Immature natural killer cell (primary cell): Measurements from ENCODE around the gene EMC8. TPM values are rescaled to one million over a fixed set of nuclear protein-coding genes. Genes with fewer than 3 reads are reported as not detected.
"Not testable (repeated sequence)": the region's sequence is repeated elsewhere in the genome, so short reads cannot be mapped to it uniquely, and the experiment has no call there.

Experiments
- DNase-seq, 3 donors: peaks; one replicate each; pipeline ENCODE4 v3.0.0; 2022; ENCODE audit warnings: mixed read lengths in 1 of 3
- H3K27ac Mint-ChIP-seq, 6 donors: one replicate each; pipeline ENCODE4 v1.8.0; 2020; ENCODE audit warnings: mixed read lengths in 6 of 6, mild to moderate bottlenecking in 5 of 6, inconsistent platforms in 4 of 6, moderate library complexity in 3 of 6
- H3K27me3 Mint-ChIP-seq, 3 donors: one replicate each; pipeline ENCODE4 v1.8.0; 2020 to 2021; ENCODE audit warnings: low read depth in 3 of 3, mild to moderate bottlenecking in 3 of 3, mixed read lengths in 3 of 3, moderate library complexity in 3 of 3, inconsistent platforms in 1 of 3
- H3K36me3 Mint-ChIP-seq, 3 donors: one replicate each; pipeline ENCODE4 v1.8.0; 2020; ENCODE audit warnings: mixed read lengths in 3 of 3, inconsistent platforms in 2 of 3, mild to moderate bottlenecking in 2 of 3
- H3K4me1 Mint-ChIP-seq, 2 donors: one replicate each; pipeline ENCODE4 v1.8.0; 2020; ENCODE audit warnings: inconsistent platforms in 2 of 2, mild to moderate bottlenecking in 2 of 2, mixed read lengths in 2 of 2, moderate library complexity in 1 of 2
- H3K4me3 Mint-ChIP-seq, 5 donors: one replicate each; pipeline ENCODE4 v1.8.0; 2020; ENCODE audit warnings: mild to moderate bottlenecking in 5 of 5, mixed read lengths in 5 of 5, inconsistent platforms in 3 of 5, moderate library complexity in 3 of 5
- H3K9me3 Mint-ChIP-seq, 6 donors: one replicate each; pipeline ENCODE4 v1.8.0; 2020; ENCODE audit warnings: mild to moderate bottlenecking in 6 of 6, mixed read lengths in 6 of 6, inconsistent platforms in 4 of 6, moderate library complexity in 3 of 6
- polyA plus RNA-seq, 3 donors: library from polyadenylated mRNA; unstranded; fragments of 300-500 nt; fragmentation: Illumina TruSeq; gene quantifications; one replicate each; pipeline ENCODE4 v1.2.3, GENCODE V29; 2021

Gene EMC8
- polyA plus RNA-seq, 3 donors from 2014 or later = 25.4 to 34.6 (median 26.1) TPM

GRCh38 chr16:85816159-85816558 lies 16.8 kb upstream of the EMC8 start:
- no peak for DNase-seq
- Mint-ChIP-seq H3K27ac (no peak overlapping the region), H3K36me3 (no peaks in the 10 kb centered on the region), H3K4me1 (peaks cover 0 to 4% of the 10 kb centered on the region in 2 donors), H3K27me3 (peaks cover 6 to 14% (median 12%) of the 10 kb centered on the region in 3 donors), H3K9me3 (no peaks in the 10 kb centered on the region), H3K4me3 (no peak overlapping the region)

- no peaks in the 10 kb centered on the region for H3K4me1 Mint-ChIP-seq
- DNase-seq = no peak
- no peak overlapping the region for H3K27ac Mint-ChIP-seq
- H3K27me3 Mint-ChIP-seq = peaks cover 9 to 11% (median 9%) of the 10 kb centered on the region in 3 donors
- peaks cover 0 to 5% (median 0%) of the 10 kb centered on the region in 3 donors for H3K36me3 Mint-ChIP-seq
- no peaks in the 10 kb centered on the region for H3K9me3 Mint-ChIP-seq
- no peak overlapping the region for H3K4me3 Mint-ChIP-seq
These were observed 13.7 kb upstream of the EMC8 start for GRCh38 chr16:85812811-85813700.

GRCh38 chr16:85812031-85812807 lies 12.9 kb upstream of the EMC8 start:
- peaks cover 0 to 5% (median 0%) of the 10 kb centered on the region in 3 donors for H3K36me3 Mint-ChIP-seq
- H3K27ac Mint-ChIP-seq = no peak overlapping the region
- DNase-seq = no peak
- H3K27me3 Mint-ChIP-seq = peaks cover 8 to 10% (median 9%) of the 10 kb centered on the region in 3 donors
- H3K4me3 Mint-ChIP-seq = no peak overlapping the region
- no peaks in the 10 kb centered on the region for H3K9me3 Mint-ChIP-seq
- no peaks in the 10 kb centered on the region for H3K4me1 Mint-ChIP-seq

- Mint-ChIP-seq H3K4me1 (no peaks in the 10 kb centered on the region), H3K27me3 (peaks cover 5 to 9% (median 6%) of the 10 kb centered on the region in 3 donors), H3K27ac (no peak overlapping the region), H3K9me3 (no peaks in the 10 kb centered on the region), H3K4me3 (no peak overlapping the region), H3K36me3 (peaks cover 10 to 18% (median 12%) of the 10 kb centered on the region in 3 donors)
- DNase-seq = no peak
These were observed 11.4 kb upstream of the EMC8 start for GRCh38 chr16:85810742-85811115.

- H3K4me1 Mint-ChIP-seq = no peaks in the 10 kb centered on the region
- H3K4me3 Mint-ChIP-seq = no peak overlapping the region
- peaks cover 5 to 9% (median 6%) of the 10 kb centered on the region in 3 donors for H3K27me3 Mint-ChIP-seq
- no peak overlapping the region for H3K27ac Mint-ChIP-seq
- H3K36me3 Mint-ChIP-seq = peaks cover 10 to 23% (median 17%) of the 10 kb centered on the region in 3 donors
- H3K9me3 Mint-ChIP-seq = no peaks in the 10 kb centered on the region
- no peak for DNase-seq
These were observed 10.9 kb upstream of the EMC8 start for GRCh38 chr16:85810097-85810741.

GRCh38 chr16:85809645-85810044 lies 10.3 kb upstream of the EMC8 start:
- Mint-ChIP-seq H3K27ac (no peak overlapping the region), H3K27me3 (peaks cover 5 to 6% (median 6%) of the 10 kb centered on the region in 3 donors), H3K4me3 (no peak overlapping the region), H3K4me1 (no peaks in the 10 kb centered on the region), H3K9me3 (no peaks in the 10 kb centered on the region), H3K36me3 (peaks cover 10 to 29% (median 19%) of the 10 kb centered on the region in 3 donors)
- no peak for DNase-seq

GRCh38 chr16:85808926-85809325 lies 9.6 kb upstream of the EMC8 start:
- Mint-ChIP-seq H3K27me3 (peaks cover 5 to 6% (median 6%) of the 10 kb centered on the region in 3 donors), H3K27ac (no peak overlapping the region), H3K9me3 (no peaks in the 10 kb centered on the region), H3K4me3 (no peak overlapping the region), H3K36me3 (peaks cover 10 to 30% (median 21%) of the 10 kb centered on the region in 3 donors), H3K4me1 (peaks cover 0 to 2% of the 10 kb centered on the region in 2 donors)
- no peak for DNase-seq

- H3K27ac Mint-ChIP-seq, H3K9me3 Mint-ChIP-seq, DNase-seq, H3K4me3 Mint-ChIP-seq, H3K27me3 Mint-ChIP-seq: not testable (repeated sequence)
- H3K36me3 Mint-ChIP-seq = peaks cover 10 to 38% (median 27%) of the 10 kb centered on the region in 3 donors
- peaks cover 3 to 10% of the 10 kb centered on the region in 2 donors for H3K4me1 Mint-ChIP-seq
These were observed 8.8 kb upstream of the EMC8 start for GRCh38 chr16:85808104-85808503.

GRCh38 chr16:85807340-85807739 lies 8.0 kb upstream of the EMC8 start:
- Mint-ChIP-seq H3K4me1 (peaks cover 4 to 13% of the 10 kb centered on the region in 2 donors), H3K36me3 (peaks cover 12 to 38% (median 29%) of the 10 kb centered on the region in 3 donors)
- not testable (repeated sequence) for H3K9me3 Mint-ChIP-seq, DNase-seq, H3K27me3 Mint-ChIP-seq, H3K4me3 Mint-ChIP-seq, H3K27ac Mint-ChIP-seq

- no peak for DNase-seq
- H3K4me1 Mint-ChIP-seq = peaks cover 9 to 21% of the 10 kb centered on the region in 2 donors
- H3K9me3 Mint-ChIP-seq = no peaks in the 10 kb centered on the region
- H3K36me3 Mint-ChIP-seq = peaks cover 16 to 39% (median 34%) of the 10 kb centered on the region in 3 donors
- no peak overlapping the region for H3K27ac Mint-ChIP-seq
- no peak overlapping the region for H3K4me3 Mint-ChIP-seq
- peaks cover 0 to 6% (median 5%) of the 10 kb centered on the region in 3 donors for H3K27me3 Mint-ChIP-seq
These were observed 7.2 kb upstream of the EMC8 start for GRCh38 chr16:85806539-85806938.

- Mint-ChIP-seq H3K4me3 (no peak overlapping the region), H3K36me3 (peaks cover 16 to 42% (median 36%) of the 10 kb centered on the region in 3 donors), H3K27me3 (peaks cover 2 to 7% (median 4%) of the 10 kb centered on the region in 3 donors), H3K4me1 (peaks cover 19 to 31% of the 10 kb centered on the region in 2 donors), H3K9me3 (no peaks in the 10 kb centered on the region), H3K27ac (no peak overlapping the region)
- no peak for DNase-seq
These were observed 6.2 kb upstream of the EMC8 start for GRCh38 chr16:85805442-85806045.

GRCh38 chr16:85803570-85803969 lies 4.2 kb upstream of the EMC8 start:
- Mint-ChIP-seq H3K27ac (peak overlapping the region in 1 of 6 donors; percentile 7), H3K4me3 (no peak overlapping the region), H3K36me3 (peaks cover 16 to 38% (median 36%) of the 10 kb centered on the region in 3 donors), H3K9me3 (no peaks in the 10 kb centered on the region), H3K27me3 (peaks cover 3 to 17% (median 16%) of the 10 kb centered on the region in 3 donors), H3K4me1 (peaks cover 30 to 40% of the 10 kb centered on the region in 2 donors)
- DNase-seq = no peak

GRCh38 chr16:85800321-85800669 lies 951 bp upstream of the EMC8 start:
- Mint-ChIP-seq H3K27me3 (peaks cover 6 to 20% (median 17%) of the 10 kb centered on the region in 3 donors), H3K27ac (peak overlapping the region; percentile 52 to 96 (median 94)), H3K9me3 (no peaks in the 10 kb centered on the region), H3K4me3 (peak overlapping the region; percentile 82 to 85 (median 84)), H3K36me3 (peaks cover 11 to 30% (median 24%) of the 10 kb centered on the region in 3 donors), H3K4me1 (peaks cover 52 to 72% of the 10 kb centered on the region in 2 donors)
- no peak for DNase-seq
